ENCODE results near the gene CLDN9. TPM values are rescaled to one million over a fixed set of nuclear protein-coding genes. Genes with fewer than 3 reads are reported as not detected.

CLDN9 gene
- total RNA-seq, 1 donor from 2014 or later, result not detected

DNA sequence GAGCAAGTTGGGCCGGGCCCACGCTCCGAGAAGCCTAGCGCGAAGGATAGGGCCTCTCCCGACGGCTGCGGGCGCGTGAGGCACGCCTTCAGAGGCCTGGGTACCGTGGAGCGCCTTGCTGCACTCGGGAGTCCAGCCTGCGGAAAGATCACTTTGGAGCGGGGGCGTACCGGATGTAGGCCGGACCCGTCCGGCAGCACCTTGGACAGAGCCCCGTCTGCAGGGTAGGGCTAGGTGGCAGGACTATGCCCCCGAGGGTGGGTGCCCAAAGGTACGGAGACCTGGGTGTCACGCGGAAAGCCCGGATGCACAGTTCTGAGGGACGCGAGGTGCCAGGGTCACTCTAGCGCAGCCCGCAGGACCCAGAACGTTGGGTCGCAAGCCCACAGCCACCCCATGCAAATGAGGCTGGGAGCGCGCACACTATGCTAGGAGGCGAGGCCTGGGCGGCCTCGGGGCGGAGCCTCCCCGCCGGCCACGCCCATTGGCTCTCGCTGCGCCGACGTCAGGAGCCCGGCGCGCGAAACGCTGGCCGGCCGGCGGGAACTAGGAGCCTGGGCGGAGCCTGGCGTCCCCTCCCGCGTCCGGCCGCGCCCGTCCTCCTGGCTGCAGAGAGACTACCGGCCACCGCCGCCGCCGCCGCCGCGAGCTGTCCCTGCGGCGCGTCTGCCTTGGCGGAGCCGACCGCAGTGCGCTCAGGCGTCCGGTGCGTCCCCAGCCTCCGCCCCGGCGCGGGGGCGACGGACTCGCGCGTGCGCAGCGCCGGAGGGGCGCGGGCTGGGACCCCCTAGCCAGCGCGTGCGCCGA lies 43.8 kb upstream of the CLDN9 start, which contains the start of gene PAQR4:
TSS of gene PAQR4 (plus strand) at position 611 of the 807 bp plus-strand sequence. CDS start 327 bp downstream, outside the sequence.
- H3K4me3 Mint-ChIP-seq (ENCODE audit: unreplicated experiment), result peak within 1 kb of the TSS; percentile 68
- H3K4me1 Mint-ChIP-seq (ENCODE audit: unreplicated experiment), result peaks cover 19% of the 10 kb centered on the region
- H3K9me3 Mint-ChIP-seq (ENCODE audit: unreplicated experiment), result no peaks in the 10 kb centered on the region
- no peak within 1 kb of the TSS for H3K27ac Mint-ChIP-seq (ENCODE audit: unreplicated experiment)
- peaks cover 2% of the 10 kb centered on the region for H3K27me3 Mint-ChIP-seq (ENCODE audit: unreplicated experiment)
- TF ChIP-seq, protein P1, sequence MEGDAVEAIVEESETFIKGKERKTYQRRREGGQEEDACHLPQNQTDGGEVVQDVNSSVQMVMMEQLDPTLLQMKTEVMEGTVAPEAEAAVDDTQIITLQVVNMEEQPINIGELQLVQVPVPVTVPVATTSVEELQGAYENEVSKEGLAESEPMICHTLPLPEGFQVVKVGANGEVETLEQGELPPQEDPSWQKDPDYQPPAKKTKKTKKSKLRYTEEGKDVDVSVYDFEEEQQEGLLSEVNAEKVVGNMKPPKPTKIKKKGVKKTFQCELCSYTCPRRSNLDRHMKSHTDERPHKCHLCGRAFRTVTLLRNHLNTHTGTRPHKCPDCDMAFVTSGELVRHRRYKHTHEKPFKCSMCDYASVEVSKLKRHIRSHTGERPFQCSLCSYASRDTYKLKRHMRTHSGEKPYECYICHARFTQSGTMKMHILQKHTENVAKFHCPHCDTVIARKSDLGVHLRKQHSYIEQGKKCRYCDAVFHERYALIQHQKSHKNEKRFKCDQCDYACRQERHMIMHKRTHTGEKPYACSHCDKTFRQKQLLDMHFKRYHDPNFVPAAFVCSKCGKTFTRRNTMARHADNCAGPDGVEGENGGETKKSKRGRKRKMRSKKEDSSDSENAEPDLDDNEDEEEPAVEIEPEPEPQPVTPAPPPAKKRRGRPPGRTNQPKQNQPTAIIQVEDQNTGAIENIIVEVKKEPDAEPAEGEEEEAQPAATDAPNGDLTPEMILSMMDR (IDR thresholded peaks at IDR 0.05), result no peak
- no peaks in the 10 kb centered on the region for H3K36me3 Mint-ChIP-seq (ENCODE audit: unreplicated experiment)
- peak; percentile 95 for DNase-seq (ENCODE audit: extremely low spot score, unreplicated experiment)

DNA sequence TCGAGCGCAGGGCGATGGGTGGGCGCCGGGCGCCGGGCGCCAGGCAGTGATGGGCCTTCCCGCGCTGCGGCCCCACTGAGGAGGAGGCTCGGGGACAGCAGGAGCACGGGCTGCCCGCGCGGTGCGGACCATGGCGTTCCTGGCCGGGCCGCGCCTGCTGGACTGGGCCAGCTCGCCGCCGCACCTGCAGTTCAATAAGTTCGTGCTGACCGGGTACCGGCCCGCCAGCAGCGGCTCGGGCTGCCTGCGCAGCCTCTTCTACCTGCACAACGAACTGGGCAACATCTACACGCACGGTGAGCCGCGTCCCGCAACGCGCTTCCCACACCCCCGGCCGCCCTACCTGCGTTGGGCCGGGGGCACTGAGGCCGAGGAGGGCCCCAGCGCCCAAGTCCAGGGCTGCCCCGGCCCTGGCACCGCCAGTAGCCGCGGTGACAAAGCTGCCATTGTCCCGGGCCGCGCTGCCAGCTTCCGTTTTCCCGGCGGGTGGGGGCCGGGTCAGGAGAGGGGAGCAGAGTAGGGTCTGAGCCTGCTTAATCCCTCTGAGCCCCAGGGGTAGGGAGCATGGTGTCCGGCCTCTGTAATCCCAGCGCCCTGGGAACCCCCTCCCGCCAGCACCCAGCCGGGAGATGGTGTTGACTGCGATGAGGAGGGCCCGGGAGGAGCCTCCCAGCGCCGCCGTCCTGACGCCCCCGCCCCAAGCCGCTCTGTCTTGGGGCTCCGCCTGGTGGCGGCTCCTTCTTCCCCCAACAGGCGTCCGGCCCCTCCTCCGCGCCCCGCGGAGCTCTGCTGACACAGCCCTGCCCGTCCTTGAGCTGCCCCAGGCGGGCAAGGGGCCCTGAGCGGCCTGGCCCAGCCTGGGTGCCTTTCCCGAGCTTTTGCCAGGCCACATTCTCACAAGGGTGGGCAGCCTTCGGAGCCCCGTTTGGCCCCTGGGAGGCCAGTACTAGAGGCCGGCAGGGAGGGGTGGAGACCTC lies 42.9 kb upstream of the CLDN9 start:
- Mint-ChIP-seq H3K27ac (ENCODE audit: unreplicated experiment) (no peak overlapping the region), H3K27me3 (ENCODE audit: unreplicated experiment) (no peaks in the 10 kb centered on the region), H3K36me3 (ENCODE audit: unreplicated experiment) (no peaks in the 10 kb centered on the region), H3K4me3 (ENCODE audit: unreplicated experiment) (peak overlapping the region; percentile 66), H3K9me3 (ENCODE audit: unreplicated experiment) (no peaks in the 10 kb centered on the region), H3K4me1 (ENCODE audit: unreplicated experiment) (peaks cover 16% of the 10 kb centered on the region)
- TF ChIP-seq, protein P1 (IDR thresholded peaks at IDR 0.05), result peak; percentile 62
- DNase-seq (ENCODE audit: extremely low spot score, unreplicated experiment), result no peak

DNA sequence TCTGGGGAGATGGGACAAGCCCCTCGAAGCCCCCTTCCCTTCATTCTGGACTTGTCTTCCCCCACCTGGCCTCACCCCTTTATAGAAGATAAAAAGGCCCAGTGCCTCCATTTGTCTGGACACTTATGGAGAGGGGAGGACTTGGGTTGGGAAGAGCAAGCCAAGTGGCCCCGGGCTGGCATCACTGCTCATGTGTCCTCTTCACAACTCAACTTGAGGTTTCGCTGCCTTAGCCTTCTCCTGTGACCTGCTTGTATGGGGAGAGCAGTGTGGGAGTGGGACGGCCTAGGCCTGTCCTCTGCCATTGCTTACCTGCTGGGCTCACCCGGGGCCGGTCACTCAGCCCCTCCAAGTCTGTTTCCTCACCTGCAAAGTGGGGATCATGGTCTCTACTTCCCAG lies 42.2 kb upstream of the CLDN9 start:
- DNase-seq (ENCODE audit: extremely low spot score, unreplicated experiment), result no peak
- Mint-ChIP-seq H3K4me1 (ENCODE audit: unreplicated experiment) (peaks cover 16% of the 10 kb centered on the region), H3K27ac (ENCODE audit: unreplicated experiment) (no peak overlapping the region), H3K36me3 (ENCODE audit: unreplicated experiment) (no peaks in the 10 kb centered on the region), H3K4me3 (ENCODE audit: unreplicated experiment) (peak overlapping the region; percentile 66), H3K9me3 (ENCODE audit: unreplicated experiment) (no peaks in the 10 kb centered on the region), H3K27me3 (ENCODE audit: unreplicated experiment) (no peaks in the 10 kb centered on the region)
- TF ChIP-seq, protein P1 (IDR thresholded peaks at IDR 0.05), result no peak

DNA sequence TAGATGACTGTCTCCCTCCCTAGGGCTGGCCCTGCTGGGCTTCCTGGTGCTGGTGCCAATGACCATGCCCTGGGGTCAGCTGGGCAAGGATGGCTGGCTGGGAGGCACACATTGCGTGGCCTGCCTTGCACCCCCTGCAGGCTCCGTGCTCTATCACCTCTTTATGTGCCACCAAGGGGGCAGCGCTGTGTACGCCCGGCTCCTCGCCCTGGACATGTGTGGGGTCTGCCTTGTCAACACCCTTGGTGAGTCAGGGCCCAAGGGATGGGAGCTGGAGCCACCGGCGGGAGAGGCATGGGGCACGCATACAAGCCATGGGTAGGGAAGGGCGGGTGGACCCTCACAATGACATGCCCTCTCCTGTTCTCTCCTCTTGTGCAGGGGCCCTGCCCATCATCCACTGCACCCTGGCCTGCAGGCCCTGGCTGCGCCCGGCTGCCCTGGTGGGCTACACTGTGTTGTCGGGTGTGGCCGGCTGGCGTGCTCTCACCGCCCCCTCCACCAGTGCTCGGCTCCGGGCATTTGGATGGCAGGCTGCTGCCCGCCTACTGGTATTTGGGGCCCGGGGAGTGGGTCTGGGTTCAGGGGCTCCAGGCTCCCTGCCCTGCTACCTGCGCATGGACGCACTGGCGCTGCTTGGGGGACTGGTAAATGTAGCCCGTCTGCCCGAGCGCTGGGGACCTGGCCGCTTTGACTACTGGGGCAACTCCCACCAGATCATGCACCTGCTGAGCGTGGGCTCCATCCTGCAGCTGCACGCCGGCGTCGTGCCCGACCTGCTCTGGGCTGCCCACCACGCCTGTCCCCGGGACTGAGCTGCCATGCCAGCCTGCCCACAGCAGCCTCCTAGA lies 41.4 kb upstream of the CLDN9 start:
- no peak overlapping the region for H3K27ac Mint-ChIP-seq (ENCODE audit: unreplicated experiment)
- no peak for DNase-seq (ENCODE audit: extremely low spot score, unreplicated experiment)
- H3K4me3 Mint-ChIP-seq (ENCODE audit: unreplicated experiment), result no peak overlapping the region
- no peaks in the 10 kb centered on the region for H3K27me3 Mint-ChIP-seq (ENCODE audit: unreplicated experiment)
- H3K4me1 Mint-ChIP-seq (ENCODE audit: unreplicated experiment), result peaks cover 16% of the 10 kb centered on the region
- TF ChIP-seq, protein P1 (IDR thresholded peaks at IDR 0.05), result no peak
- no peaks in the 10 kb centered on the region for H3K9me3 Mint-ChIP-seq (ENCODE audit: unreplicated experiment)
- H3K36me3 Mint-ChIP-seq (ENCODE audit: unreplicated experiment), result no peaks in the 10 kb centered on the region
